ENCODE data around the gene ELL2. TPM values are rescaled to one million over a fixed set of nuclear protein-coding genes. Genes with fewer than 3 reads are reported as not detected.

The ELL2 gene
- polyA plus RNA-seq, 3 donors = 3.1 to 8.1 (median 5.8) TPM

DNA sequence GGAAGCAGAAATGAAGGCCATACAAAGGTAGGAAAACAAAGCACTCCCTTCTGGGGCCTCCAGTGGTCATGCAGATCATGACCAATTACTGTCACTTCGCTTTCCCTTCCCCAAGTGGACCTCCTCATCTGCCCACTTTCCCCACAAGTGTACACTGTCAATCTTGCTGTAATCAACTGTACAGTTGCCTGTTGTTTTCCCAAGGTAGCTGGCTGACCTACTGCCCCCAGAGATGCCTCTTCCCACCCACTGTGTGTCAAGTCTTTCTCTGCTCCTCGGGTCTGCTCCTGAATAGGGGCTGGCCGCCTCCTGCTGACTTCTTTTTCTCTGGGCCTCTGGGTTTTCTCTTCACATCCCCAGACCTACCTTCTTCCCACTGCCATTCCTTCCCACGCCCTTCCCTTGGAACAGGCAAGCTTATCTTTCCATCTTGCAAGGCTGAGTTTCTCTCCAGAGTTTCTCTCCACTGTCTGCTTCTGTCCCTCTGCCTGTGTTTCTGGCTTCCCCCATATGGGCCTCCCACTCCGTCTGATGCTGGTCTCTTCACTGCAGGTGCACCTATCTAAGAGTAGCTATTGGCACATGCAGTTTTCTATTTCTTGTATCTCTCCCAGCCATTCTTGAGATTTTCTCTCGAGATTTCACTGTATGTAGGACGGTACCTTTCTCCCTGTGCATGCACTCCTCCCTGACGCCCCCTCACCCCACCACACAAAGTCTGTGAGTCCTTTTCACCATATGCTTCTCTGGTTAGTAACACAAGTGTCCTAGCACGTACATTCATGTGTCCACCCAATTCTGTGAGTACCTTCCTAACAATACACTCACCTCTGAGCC, 2.4 kb downstream of the ELL2 start:
- WGBS (ENCODE audit: insufficient coverage) = 90% methylated on average over 9 of the region's 9 CpGs

DNA sequence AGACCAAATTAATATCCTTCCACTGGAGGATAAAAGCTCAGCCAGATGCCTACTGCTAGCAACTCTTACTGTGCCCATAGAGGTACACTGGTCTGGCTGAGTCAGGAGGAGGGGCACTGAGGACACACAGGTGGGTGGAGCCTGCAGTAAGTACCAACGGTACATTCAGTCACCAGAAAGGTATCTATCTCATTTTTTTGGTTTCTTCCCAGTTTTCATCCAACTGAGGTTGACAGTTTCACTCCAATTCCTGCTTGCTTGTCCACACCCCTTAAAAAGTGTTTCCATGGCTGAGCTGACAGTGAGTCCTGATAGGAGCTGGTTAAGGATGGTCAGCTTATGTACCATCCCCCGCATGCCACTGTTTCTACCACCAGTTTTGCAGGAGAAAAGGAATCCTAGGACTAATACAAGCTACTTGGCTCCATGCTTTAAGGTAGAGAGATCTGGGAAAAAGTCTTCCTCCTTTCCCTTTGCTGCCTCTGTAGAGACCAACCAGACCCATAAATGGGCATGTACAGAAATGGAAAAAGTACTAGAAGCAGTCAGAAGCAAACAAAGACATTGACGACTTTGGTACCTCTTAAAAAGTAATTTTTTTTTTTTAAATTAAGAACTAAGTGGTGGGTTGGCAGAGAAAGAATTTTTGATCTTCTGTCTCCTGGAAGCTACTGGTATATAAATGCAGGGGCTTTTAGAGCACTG, 3.2 kb downstream of the ELL2 start:
- H4K20me1 ChIP-seq (ENCODE audit: insufficient read depth, low read length) = peaks cover 73% of the 10 kb centered on the region
- intact Hi-C loops (cut with micrococcal nuclease) = loop anchor here in 1 of 2 donors (5.0 kb wide), 1 partner anchor 36 kb away; no protein-coding TSS in a partner anchor
- no peaks in the 10 kb centered on the region for H3K36me3 ChIP-seq (replicated peaks in 1 of 2; ENCODE audit: control insufficient read depth in 1 of 2, insufficient read depth in 2 of 2, low read length in 2 of 2)
- H3K79me2 ChIP-seq (ENCODE audit: insufficient read depth, low read length) = peaks cover 51% of the 10 kb centered on the region
- H3K9me3 ChIP-seq (replicated peaks in 1 of 2; ENCODE audit: control insufficient read depth in 1 of 2, insufficient read depth in 1 of 2, low read length in 2 of 2) = no peaks in the 10 kb centered on the region
- H3K4me3 ChIP-seq (replicated peaks in 1 of 3; ENCODE audit: low read depth in 2 of 3, low read length in 3 of 3) = no peak overlapping the region
- Mint-ChIP-seq H3K4me3 (peak overlapping the region in 1 of 2 donors; percentile 99), H3K27ac (no peak overlapping the region), H3K27me3 (ENCODE audit: low read depth in 3 of 3) (peaks cover 6 to 28% (median 15%) of the 10 kb centered on the region in 3 donors), H3K4me1 (peaks cover 62% of the 10 kb centered on the region), H3K36me3 (peaks cover 10 to 20% of the 10 kb centered on the region in 2 donors), H3K9me3 (peaks cover 0 to 2% (median 0%) of the 10 kb centered on the region in 7 donors)
- TF ChIP-seq, protein P1, sequence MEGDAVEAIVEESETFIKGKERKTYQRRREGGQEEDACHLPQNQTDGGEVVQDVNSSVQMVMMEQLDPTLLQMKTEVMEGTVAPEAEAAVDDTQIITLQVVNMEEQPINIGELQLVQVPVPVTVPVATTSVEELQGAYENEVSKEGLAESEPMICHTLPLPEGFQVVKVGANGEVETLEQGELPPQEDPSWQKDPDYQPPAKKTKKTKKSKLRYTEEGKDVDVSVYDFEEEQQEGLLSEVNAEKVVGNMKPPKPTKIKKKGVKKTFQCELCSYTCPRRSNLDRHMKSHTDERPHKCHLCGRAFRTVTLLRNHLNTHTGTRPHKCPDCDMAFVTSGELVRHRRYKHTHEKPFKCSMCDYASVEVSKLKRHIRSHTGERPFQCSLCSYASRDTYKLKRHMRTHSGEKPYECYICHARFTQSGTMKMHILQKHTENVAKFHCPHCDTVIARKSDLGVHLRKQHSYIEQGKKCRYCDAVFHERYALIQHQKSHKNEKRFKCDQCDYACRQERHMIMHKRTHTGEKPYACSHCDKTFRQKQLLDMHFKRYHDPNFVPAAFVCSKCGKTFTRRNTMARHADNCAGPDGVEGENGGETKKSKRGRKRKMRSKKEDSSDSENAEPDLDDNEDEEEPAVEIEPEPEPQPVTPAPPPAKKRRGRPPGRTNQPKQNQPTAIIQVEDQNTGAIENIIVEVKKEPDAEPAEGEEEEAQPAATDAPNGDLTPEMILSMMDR (IDR thresholded peaks at IDR 0.05) = no peak
- no peaks in the 10 kb centered on the region for H3K27me3 ChIP-seq (ENCODE audit: control insufficient read depth in 2 of 2, insufficient read depth in 2 of 2, low read length in 2 of 2)
- no peak overlapping the region for H2AFZ ChIP-seq (ENCODE audit: insufficient read depth, low read depth, low read length, poor library complexity, severe bottlenecking)
- no peak for DNase-seq
- peaks cover 48 to 51% of the 10 kb centered on the region in 2 donors for H3K4me1 ChIP-seq (ENCODE audit: control insufficient read depth in 1 of 2, insufficient read depth in 2 of 2, low read length in 2 of 2)
- no peak overlapping the region for H3K4me2 ChIP-seq (replicated peaks; ENCODE audit: extremely low read depth, low read length, poor library complexity, severe bottlenecking)
- no peak overlapping the region for H3K27ac ChIP-seq (ENCODE audit: low read depth in 1 of 2, low read length in 2 of 2)
- H3K9ac ChIP-seq (ENCODE audit: insufficient read depth, low read length, poor library complexity, severe bottlenecking) = no peak overlapping the region
- WGBS (ENCODE audit: insufficient coverage) = no CpG with 5 or more reads among the region's 3 CpGs

More for the DNA sequence above, 2.4 kb downstream of the ELL2 start:
- H3K4me1 ChIP-seq (ENCODE audit: control insufficient read depth in 1 of 2, insufficient read depth in 2 of 2, low read length in 2 of 2) = peaks cover 48 to 51% of the 10 kb centered on the region in 2 donors
- no peak overlapping the region for H3K27ac ChIP-seq (ENCODE audit: low read depth in 1 of 2, low read length in 2 of 2)
- intact Hi-C loops (cut with micrococcal nuclease) = loop anchor here in 1 of 2 donors (5.0 kb wide), 1 partner anchor 37 kb away; no protein-coding TSS in a partner anchor
- no peaks in the 10 kb centered on the region for H3K9me3 ChIP-seq (replicated peaks in 1 of 2; ENCODE audit: control insufficient read depth in 1 of 2, insufficient read depth in 1 of 2, low read length in 2 of 2)
- H3K27me3 ChIP-seq (ENCODE audit: control insufficient read depth in 2 of 2, insufficient read depth in 2 of 2, low read length in 2 of 2) = no peaks in the 10 kb centered on the region
- Mint-ChIP-seq H3K4me3 (peak overlapping the region; percentile 99), H3K4me1 (peaks cover 59% of the 10 kb centered on the region), H3K9me3 (peaks cover 0 to 2% (median 0%) of the 10 kb centered on the region in 7 donors), H3K36me3 (peaks cover 6 to 17% of the 10 kb centered on the region in 2 donors), H3K27me3 (ENCODE audit: low read depth in 3 of 3) (peaks cover 6 to 28% (median 15%) of the 10 kb centered on the region in 3 donors), H3K27ac (no peak overlapping the region)
- peak overlapping the region; percentile 96 for H3K4me2 ChIP-seq (replicated peaks; ENCODE audit: extremely low read depth, low read length, poor library complexity, severe bottlenecking)
- TF ChIP-seq, protein P1 (IDR thresholded peaks at IDR 0.05) = no peak
- H3K79me2 ChIP-seq (ENCODE audit: insufficient read depth, low read length) = peaks cover 51% of the 10 kb centered on the region
- no peak overlapping the region for H2AFZ ChIP-seq (ENCODE audit: insufficient read depth, low read depth, low read length, poor library complexity, severe bottlenecking)
- no peak overlapping the region for H3K9ac ChIP-seq (ENCODE audit: insufficient read depth, low read length, poor library complexity, severe bottlenecking)
- peaks cover 67% of the 10 kb centered on the region for H4K20me1 ChIP-seq (ENCODE audit: insufficient read depth, low read length)
- peak overlapping the region in 1 of 3 experiments; percentile 95 for H3K4me3 ChIP-seq (replicated peaks in 1 of 3; ENCODE audit: low read depth in 2 of 3, low read length in 3 of 3)
- H3K36me3 ChIP-seq (replicated peaks in 1 of 2; ENCODE audit: control insufficient read depth in 1 of 2, insufficient read depth in 2 of 2, low read length in 2 of 2) = no peaks in the 10 kb centered on the region
- DNase-seq = no peak
